ENCODE results near the gene HNRNPF.

The HNRNPF gene

GRCh38 chr10:43376046-43376635 is 32.8 kb downstream of the HNRNPF start:
- no peak for DNase-seq
- H3K9me3 ChIP-seq = no peaks in the 10 kb centered on the region
- H3K4me1 ChIP-seq = no peaks in the 10 kb centered on the region
- no peaks in the 10 kb centered on the region for H3K36me3 ChIP-seq
- no peak for TF ChIP-seq CTCF (IDR thresholded peaks at IDR 0.05; ENCODE audit: low read depth, low read length)
- no peak overlapping the region for H3K4me3 ChIP-seq (ENCODE audit: low read depth, low read length)
- no peaks in the 10 kb centered on the region for H3K27me3 ChIP-seq

- Histone ChIP-seq H3K4me1 (no peaks in the 10 kb centered on the region), H3K4me3 (ENCODE audit: low read depth, low read length) (no peak overlapping the region), H3K36me3 (no peaks in the 10 kb centered on the region), H3K27me3 (no peaks in the 10 kb centered on the region), H3K9me3 (no peaks in the 10 kb centered on the region)
- TF ChIP-seq CTCF (IDR thresholded peaks at IDR 0.05; ENCODE audit: low read depth, low read length) = no peak
- no peak for DNase-seq
Observed at GRCh38 chr10:43375401-43376020, 33.5 kb downstream of the HNRNPF start.

GRCh38 chr10:43374194-43374593 is 34.8 kb downstream of the HNRNPF start:
- Histone ChIP-seq H3K4me1 (no peaks in the 10 kb centered on the region), H3K36me3 (no peaks in the 10 kb centered on the region), H3K27me3 (no peaks in the 10 kb centered on the region), H3K9me3 (no peaks in the 10 kb centered on the region), H3K4me3 (ENCODE audit: low read depth, low read length) (no peak overlapping the region)
- no peak for TF ChIP-seq CTCF (IDR thresholded peaks at IDR 0.05; ENCODE audit: low read depth, low read length)
- DNase-seq = no peak

GRCh38 chr10:43373461-43373860 is 35.5 kb downstream of the HNRNPF start:
- Histone ChIP-seq H3K27me3 (no peaks in the 10 kb centered on the region), H3K4me1 (no peaks in the 10 kb centered on the region), H3K36me3 (no peaks in the 10 kb centered on the region), H3K4me3 (ENCODE audit: low read depth, low read length) (no peak overlapping the region), H3K9me3 (no peaks in the 10 kb centered on the region)
- no peak for DNase-seq
- TF ChIP-seq CTCF (IDR thresholded peaks at IDR 0.05; ENCODE audit: low read depth, low read length) = no peak

GRCh38 chr10:43372765-43373361 is 36.1 kb downstream of the HNRNPF start:
- Histone ChIP-seq H3K36me3 (no peaks in the 10 kb centered on the region), H3K27me3 (no peaks in the 10 kb centered on the region), H3K9me3 (no peaks in the 10 kb centered on the region), H3K4me1 (no peaks in the 10 kb centered on the region), H3K4me3 (ENCODE audit: low read depth, low read length) (no peak overlapping the region)
- no peak for TF ChIP-seq CTCF (IDR thresholded peaks at IDR 0.05; ENCODE audit: low read depth, low read length)
- DNase-seq = no peak

- Histone ChIP-seq H3K9me3 (no peaks in the 10 kb centered on the region), H3K36me3 (no peaks in the 10 kb centered on the region), H3K4me1 (no peaks in the 10 kb centered on the region), H3K27me3 (no peaks in the 10 kb centered on the region), H3K4me3 (ENCODE audit: low read depth, low read length) (no peak within 1 kb of the TSS)
- TF ChIP-seq CTCF (IDR thresholded peaks at IDR 0.05; ENCODE audit: low read depth, low read length) = no peak
- no peak for DNase-seq
Observed at GRCh38 chr10:43371418-43371817, 37.6 kb downstream of the HNRNPF start, which contains the start of gene FXYD4. Gene FXYD4 (plus strand): TSS chr10:43371636. CDS start chr10:43373747, 2,111 bp downstream.
